Left kidney (tissue), 2 donors: ENCODE results near the gene SLC44A2. TPM values are rescaled to one million over a fixed set of nuclear protein-coding genes. Genes with fewer than 3 reads are reported as not detected.

Experiments
- DNase-seq: peaks from one replicate; pipeline ENCODE4 v3.0.0-alpha.2; 2013
- polyA plus RNA-seq: library from polyadenylated mRNA; unstranded; fragments of 120-200 nt; gene quantifications from one replicate; pipeline ENCODE4 v1.2.1, GENCODE V29; 2013; ENCODE audit not compliant: insufficient read length

SLC44A2 gene
- polyA plus RNA-seq, 1 donor = 180 TPM

- no peak for DNase-seq
Observed at GRCh38 chr19:10611907-10612306, 13.4 kb upstream of the SLC44A2 start.

GRCh38 chr19:10612499-10613119, 12.7 kb upstream of the SLC44A2 start:
- no peak for DNase-seq

GRCh38 chr19:10615429-10616023, 9.8 kb upstream of the SLC44A2 start:
- DNase-seq = no peak

- DNase-seq = no peak
Observed at GRCh38 chr19:10617409-10618121, 7.8 kb upstream of the SLC44A2 start.

- DNase-seq = no peak
Observed at GRCh38 chr19:10618846-10619245, 6.5 kb upstream of the SLC44A2 start.

- no peak for DNase-seq
Observed at GRCh38 chr19:10620786-10621185, 4.6 kb upstream of the SLC44A2 start.

- DNase-seq = no peak
Observed at GRCh38 chr19:10621966-10622365, 3.4 kb upstream of the SLC44A2 start.

- no peak for DNase-seq
Observed at GRCh38 chr19:10624585-10624984, 768 bp upstream of the SLC44A2 start.

- no peak for DNase-seq
Observed at GRCh38 chr19:10625762-10626138, 397 bp downstream of the SLC44A2 start.

GRCh38 chr19:10631874-10632273, 6.5 kb downstream of the SLC44A2 start:
- DNase-seq = no peak

GRCh38 chr19:10634430-10634829, 9.1 kb downstream of the SLC44A2 start:
- no peak for DNase-seq

- DNase-seq = no peak
Observed at GRCh38 chr19:10634963-10635362, 9.6 kb downstream of the SLC44A2 start.

- no peak for DNase-seq
Observed at GRCh38 chr19:10636304-10636972, 11.1 kb downstream of the SLC44A2 start.

GRCh38 chr19:10637894-10638293, 12.5 kb downstream of the SLC44A2 start:
- DNase-seq = no peak

- DNase-seq = no peak
Observed at GRCh38 chr19:10639836-10640235, 14.5 kb downstream of the SLC44A2 start.

GRCh38 chr19:10640361-10640760, 15.0 kb downstream of the SLC44A2 start:
- no peak for DNase-seq

GRCh38 chr19:10641248-10641647, 15.9 kb downstream of the SLC44A2 start:
- no peak for DNase-seq

GRCh38 chr19:10642473-10643171, 17.3 kb downstream of the SLC44A2 start:
- DNase-seq = no peak

GRCh38 chr19:10643172-10643967, 18.0 kb downstream of the SLC44A2 start:
- no peak for DNase-seq

GRCh38 chr19:10643968-10644259, 18.6 kb downstream of the SLC44A2 start:
- DNase-seq = no peak

- DNase-seq = no peak
Observed at GRCh38 chr19:10644260-10645007, 19.1 kb downstream of the SLC44A2 start.
